Omental fat pad (tissue), 4 donors: ENCODE results near the gene ZZZ3. TPM values are rescaled to one million over a fixed set of nuclear protein-coding genes. Genes with fewer than 3 reads are reported as not detected.

ENCODE experiments used
- ATAC-seq: fragments of 150-250 bp; one replicate; pipeline ENCODE4 v1.9.1; 2016; ENCODE audit warnings: mild to moderate bottlenecking, moderate library complexity; ENCODE audit not compliant: low FRiP score
- DNase-seq: peaks from one replicate; pipeline ENCODE4 v3.0.0-alpha.2; 2019; ENCODE audit warnings: low spot score
- CTCF ChIP-seq, 3 donors: fragments of 450-650 bp; IDR thresholded peaks; one replicate each; pipeline ENCODE4 v1.5.1; 2016 to 2017; ENCODE audit warnings: antibody characterized with exemption in 3 of 3, mild to moderate bottlenecking in 3 of 3, moderate library complexity in 2 of 3
- total RNA-seq, 4 donors: library from RNA; depleted of rRNA; stranded (reverse); fragments of >200 nt; gene quantifications; one replicate each; pipeline ENCODE4 v1.1.0, GENCODE V29; 2016

Gene ZZZ3
- total RNA-seq, 4 donors from 2014 or later: 41.2 to 78.7 (median 53.2) TPM

- ATAC-seq: no peak
- DNase-seq: no peak
- TF ChIP-seq CTCF (IDR thresholded peaks at IDR 0.05): no peak
These were observed 10.6 kb downstream of the ZZZ3 start for GRCh38 chr1:77671836-77672235.

GRCh38 chr1:77670330-77670729 is 12.1 kb downstream of the ZZZ3 start:
- no peak for TF ChIP-seq CTCF (IDR thresholded peaks at IDR 0.05)
- ATAC-seq (no peak), DNase-seq (no peak)

GRCh38 chr1:77668924-77669449 is 13.5 kb downstream of the ZZZ3 start:
- TF ChIP-seq CTCF (IDR thresholded peaks at IDR 0.05): no peak
- DNase-seq: no peak

GRCh38 chr1:77664939-77665516 is 17.4 kb downstream of the ZZZ3 start:
- ATAC-seq (no peak), DNase-seq (no peak)
- no peak for TF ChIP-seq CTCF (IDR thresholded peaks at IDR 0.05)

More at GRCh38 chr1:77668924-77669449, 13.5 kb downstream of the ZZZ3 start:
- ATAC-seq: no peak

- DNase-seq (no peak), ATAC-seq (no peak)
- no peak for TF ChIP-seq CTCF (IDR thresholded peaks at IDR 0.05)
These were observed 20.8 kb downstream of the ZZZ3 start for GRCh38 chr1:77661696-77662095.

- ATAC-seq (no peak), DNase-seq (no peak)
- no peak for TF ChIP-seq CTCF (IDR thresholded peaks at IDR 0.05)
These were observed 22.4 kb downstream of the ZZZ3 start for GRCh38 chr1:77659879-77660593.

GRCh38 chr1:77658271-77658670 is 24.2 kb downstream of the ZZZ3 start:
- ATAC-seq (no peak), DNase-seq (no peak)
- TF ChIP-seq CTCF (IDR thresholded peaks at IDR 0.05): no peak
